NB4 (cell line): ENCODE data around the gene MAP3K2.

Experiments
- DNase-seq: peaks from one replicate; pipeline ENCODE4 v3.0.0; 2010; ENCODE audit warnings: low read depth
- H3K4me3 ChIP-seq: one replicate; pipeline ENCODE4 v1.5.1; 2011; ENCODE audit warnings: mild to moderate bottlenecking, low read depth, low read length, moderate library complexity
- MYC ChIP-seq: IDR thresholded peaks from 2 replicates; pipeline ENCODE4 v1.6.1; 2011; ENCODE audit warnings: low read depth, low read length
- POLR2A ChIP-seq: IDR thresholded peaks from 2 replicates; pipeline ENCODE4 v1.6.1; 2011; ENCODE audit warnings: mild to moderate bottlenecking; ENCODE audit not compliant: insufficient read length; ENCODE audit errors: extremely low read depth
- TF ChIP-seq, protein P1 (sequence below): IDR thresholded peaks from 2 replicates; pipeline ENCODE4 v1.6.1; 2011; ENCODE audit warnings: low read depth, low read length
- TF ChIP-seq, protein P2 (sequence below): IDR thresholded peaks from one replicate; pipeline ENCODE4 v1.5.1; 2012; ENCODE audit warnings: low read depth, low read length

Gene MAP3K2

DNA sequence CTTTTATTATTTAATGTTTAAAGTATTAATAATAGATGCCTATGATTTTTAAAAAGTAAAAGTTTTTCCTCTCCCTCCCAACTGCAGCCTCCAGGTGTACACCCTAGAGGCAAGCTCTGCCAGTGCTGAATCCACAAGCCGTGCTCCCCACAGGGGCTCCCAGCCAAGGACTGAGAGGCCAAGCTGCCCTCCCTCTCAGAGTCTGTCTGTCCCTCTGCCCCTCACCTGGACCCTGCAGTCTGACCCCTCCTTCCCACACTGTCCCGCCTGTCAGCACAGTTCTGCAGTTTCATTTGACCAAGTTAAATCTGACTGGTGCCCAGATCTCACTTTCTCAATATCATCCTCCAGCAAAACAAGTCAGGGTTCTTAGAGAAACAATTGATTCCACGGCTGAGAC, 15.7 kb upstream of the MAP3K2 start:
- DNase-seq: no peak
- TF ChIP-seq, protein P1, sequence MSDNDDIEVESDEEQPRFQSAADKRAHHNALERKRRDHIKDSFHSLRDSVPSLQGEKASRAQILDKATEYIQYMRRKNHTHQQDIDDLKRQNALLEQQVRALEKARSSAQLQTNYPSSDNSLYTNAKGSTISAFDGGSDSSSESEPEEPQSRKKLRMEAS: no peak
- no peak for TF ChIP-seq POLR2A
- TF ChIP-seq MYC: no peak
- TF ChIP-seq, protein P2, sequence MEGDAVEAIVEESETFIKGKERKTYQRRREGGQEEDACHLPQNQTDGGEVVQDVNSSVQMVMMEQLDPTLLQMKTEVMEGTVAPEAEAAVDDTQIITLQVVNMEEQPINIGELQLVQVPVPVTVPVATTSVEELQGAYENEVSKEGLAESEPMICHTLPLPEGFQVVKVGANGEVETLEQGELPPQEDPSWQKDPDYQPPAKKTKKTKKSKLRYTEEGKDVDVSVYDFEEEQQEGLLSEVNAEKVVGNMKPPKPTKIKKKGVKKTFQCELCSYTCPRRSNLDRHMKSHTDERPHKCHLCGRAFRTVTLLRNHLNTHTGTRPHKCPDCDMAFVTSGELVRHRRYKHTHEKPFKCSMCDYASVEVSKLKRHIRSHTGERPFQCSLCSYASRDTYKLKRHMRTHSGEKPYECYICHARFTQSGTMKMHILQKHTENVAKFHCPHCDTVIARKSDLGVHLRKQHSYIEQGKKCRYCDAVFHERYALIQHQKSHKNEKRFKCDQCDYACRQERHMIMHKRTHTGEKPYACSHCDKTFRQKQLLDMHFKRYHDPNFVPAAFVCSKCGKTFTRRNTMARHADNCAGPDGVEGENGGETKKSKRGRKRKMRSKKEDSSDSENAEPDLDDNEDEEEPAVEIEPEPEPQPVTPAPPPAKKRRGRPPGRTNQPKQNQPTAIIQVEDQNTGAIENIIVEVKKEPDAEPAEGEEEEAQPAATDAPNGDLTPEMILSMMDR: no peak
- no peak overlapping the region for H3K4me3 ChIP-seq

DNA sequence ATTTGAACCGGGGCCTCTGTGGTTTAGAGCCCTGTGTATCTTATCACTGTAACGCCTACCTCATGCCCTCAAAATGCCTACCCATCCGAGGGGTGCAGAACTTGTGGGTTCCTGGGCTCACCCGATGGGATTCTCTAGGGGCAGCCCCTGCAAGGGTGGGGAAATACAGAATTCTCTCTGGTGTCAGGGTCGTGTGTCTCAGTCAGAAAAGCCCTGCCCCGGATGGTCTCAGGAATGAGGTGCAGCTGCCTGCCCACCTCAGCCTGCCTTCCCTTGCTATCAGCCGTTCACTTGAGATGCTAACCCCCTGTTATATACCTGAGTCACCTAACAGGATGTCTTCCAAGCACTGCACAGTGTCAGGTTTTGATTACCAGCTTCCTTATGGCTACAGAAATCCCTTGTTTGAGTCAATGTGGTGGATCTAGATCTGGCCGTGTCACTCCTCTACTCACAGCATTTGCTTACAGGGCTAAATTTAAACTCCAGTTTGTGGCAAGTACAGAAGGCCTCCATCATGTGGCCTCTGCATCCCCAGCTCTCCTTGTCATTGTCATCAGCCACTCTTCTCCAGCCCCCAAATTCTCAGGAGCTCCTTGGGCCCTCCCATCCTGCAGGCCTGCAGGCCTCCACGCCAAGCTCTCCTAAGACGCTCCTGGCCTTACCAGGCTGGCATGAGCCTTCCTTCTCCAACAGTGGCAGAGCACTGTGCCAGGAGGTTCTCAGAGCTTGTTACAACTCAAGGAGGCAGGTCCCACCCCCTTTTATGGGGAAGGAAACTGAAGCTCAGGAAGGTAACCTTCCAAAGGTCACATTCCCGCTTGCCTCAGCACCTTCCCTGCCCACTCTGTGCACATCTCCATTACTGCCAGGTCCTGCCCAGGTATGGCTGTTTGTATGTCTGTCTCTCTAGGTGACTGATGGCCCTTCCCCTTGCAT, 14.3 kb upstream of the MAP3K2 start:
- TF ChIP-seq, protein P2: no peak
- TF ChIP-seq MYC (no peak), POLR2A (no peak)
- TF ChIP-seq, protein P1: no peak
- no peak overlapping the region for H3K4me3 ChIP-seq
- no peak for DNase-seq

DNA sequence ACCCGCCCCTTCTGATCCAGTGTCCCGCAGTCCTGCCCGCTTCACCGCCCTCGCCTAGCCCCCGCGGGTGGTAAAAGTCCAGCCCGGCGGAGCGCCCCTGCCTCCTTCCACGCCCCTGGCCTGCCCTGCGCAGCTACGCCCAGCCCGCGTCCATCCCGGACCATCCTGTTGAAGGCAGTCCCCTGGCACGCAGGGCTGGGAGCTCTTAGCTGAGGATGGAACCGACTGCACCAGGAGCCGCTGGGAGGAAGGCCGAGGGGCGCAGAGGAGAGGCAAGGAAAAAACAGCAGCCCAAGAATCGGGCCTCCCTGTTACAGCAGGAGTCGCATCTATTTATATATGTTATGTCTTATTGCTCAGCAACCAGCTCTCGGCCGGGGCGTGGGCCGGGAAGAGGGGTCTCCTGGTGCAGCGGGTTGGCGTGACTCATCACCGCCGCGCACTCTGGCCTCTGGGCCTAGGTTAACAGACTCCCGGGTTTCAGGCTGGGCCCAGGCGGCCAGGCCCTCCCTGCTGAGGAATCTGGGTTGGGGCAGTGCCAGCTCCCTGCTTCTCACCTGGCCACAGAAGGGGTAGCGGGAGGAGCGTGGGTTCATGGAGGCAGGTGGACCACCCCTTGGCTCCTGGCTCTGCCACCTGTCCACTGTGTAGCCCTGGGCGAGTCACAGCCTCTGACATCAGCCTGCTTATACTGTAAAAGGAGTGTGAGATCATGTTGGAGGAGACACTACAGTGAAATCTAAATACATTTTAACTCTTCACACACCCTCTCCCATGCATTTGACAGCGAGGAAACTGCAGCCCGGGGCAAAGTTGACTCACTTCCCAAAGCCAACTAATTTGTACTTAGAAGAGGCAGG, 13.4 kb upstream of the MAP3K2 start:
- TF ChIP-seq, protein P2: no peak
- TF ChIP-seq POLR2A: no peak
- TF ChIP-seq, protein P1: no peak
- no peak for TF ChIP-seq MYC
- no peak for DNase-seq
- no peak overlapping the region for H3K4me3 ChIP-seq

DNA sequence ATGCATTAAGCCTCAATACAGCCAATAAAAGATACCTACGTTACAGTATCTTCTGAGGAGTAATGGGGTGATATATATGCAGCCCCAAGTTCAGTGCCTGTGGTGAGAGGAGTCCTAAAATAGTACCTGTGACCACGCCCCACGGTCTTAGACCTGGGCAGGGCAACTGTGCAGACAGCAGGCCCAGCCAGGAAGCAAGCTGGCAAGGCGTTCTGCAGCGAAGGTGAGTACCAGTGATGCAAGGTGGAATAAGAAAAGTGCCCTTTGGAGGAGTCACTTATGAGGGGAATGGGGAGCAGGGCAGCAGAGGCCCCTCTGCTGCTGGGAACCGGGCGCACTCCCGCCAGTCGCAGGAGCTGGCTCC, 12.7 kb upstream of the MAP3K2 start:
- TF ChIP-seq, protein P1: no peak
- no peak for TF ChIP-seq POLR2A
- TF ChIP-seq, protein P2: no peak
- TF ChIP-seq MYC: no peak
- no peak overlapping the region for H3K4me3 ChIP-seq
- DNase-seq: no peak

DNA sequence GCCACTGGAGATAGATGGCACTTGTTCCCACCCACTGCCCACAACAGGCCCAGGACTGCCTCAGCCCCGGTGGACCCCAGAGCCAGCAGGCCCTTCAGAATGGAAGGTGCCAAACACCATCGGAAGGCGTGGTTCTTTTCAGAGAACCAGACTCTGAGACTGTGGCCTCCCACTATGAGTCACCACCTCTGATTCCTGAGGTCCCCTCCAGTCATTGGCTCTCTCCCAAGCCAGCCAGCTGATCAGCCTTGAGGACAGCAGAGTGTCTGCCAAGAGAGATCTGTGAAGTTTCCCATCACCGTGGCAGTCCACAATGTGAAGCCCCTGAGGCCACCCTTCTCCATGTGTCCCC, 10.4 kb upstream of the MAP3K2 start:
- DNase-seq: peak; percentile 82
- TF ChIP-seq MYC: no peak
- TF ChIP-seq, protein P2: no peak
- TF ChIP-seq, protein P1: no peak
- no peak for TF ChIP-seq POLR2A
- H3K4me3 ChIP-seq: no peak overlapping the region
